ENCODE data around the gene SERPINB5. TPM values are rescaled to one million over a fixed set of nuclear protein-coding genes. Genes with fewer than 3 reads are reported as not detected.

The SERPINB5 gene
- not detected in 2 replicates for total RNA-seq
- long read RNA-seq, result 0 reads

DNA sequence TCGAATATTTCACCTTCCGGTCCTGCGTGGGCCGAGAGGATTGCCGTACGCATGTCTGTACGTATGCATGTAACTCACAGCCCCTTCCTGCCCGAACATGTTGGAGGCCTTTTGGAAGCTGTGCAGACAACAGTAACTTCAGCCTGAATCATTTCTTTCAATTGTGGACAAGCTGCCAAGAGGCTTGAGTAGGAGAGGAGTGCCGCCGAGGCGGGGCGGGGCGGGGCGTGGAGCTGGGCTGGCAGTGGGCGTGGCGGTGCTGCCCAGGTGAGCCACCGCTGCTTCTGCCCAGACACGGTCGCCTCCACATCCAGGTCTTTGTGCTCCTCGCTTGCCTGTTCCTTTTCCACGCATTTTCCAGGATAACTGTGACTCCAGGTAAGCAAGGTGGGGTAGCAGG lies at the start of gene SERPINB5:
TSS of gene SERPINB5 (plus strand) at position 291 of the 400 bp plus-strand sequence. CDS start 7,471 bp downstream, outside the sequence.
- no peak within 1 kb of the TSS for H3K4me3 Mint-ChIP-seq
- TF ChIP-seq, protein P1, sequence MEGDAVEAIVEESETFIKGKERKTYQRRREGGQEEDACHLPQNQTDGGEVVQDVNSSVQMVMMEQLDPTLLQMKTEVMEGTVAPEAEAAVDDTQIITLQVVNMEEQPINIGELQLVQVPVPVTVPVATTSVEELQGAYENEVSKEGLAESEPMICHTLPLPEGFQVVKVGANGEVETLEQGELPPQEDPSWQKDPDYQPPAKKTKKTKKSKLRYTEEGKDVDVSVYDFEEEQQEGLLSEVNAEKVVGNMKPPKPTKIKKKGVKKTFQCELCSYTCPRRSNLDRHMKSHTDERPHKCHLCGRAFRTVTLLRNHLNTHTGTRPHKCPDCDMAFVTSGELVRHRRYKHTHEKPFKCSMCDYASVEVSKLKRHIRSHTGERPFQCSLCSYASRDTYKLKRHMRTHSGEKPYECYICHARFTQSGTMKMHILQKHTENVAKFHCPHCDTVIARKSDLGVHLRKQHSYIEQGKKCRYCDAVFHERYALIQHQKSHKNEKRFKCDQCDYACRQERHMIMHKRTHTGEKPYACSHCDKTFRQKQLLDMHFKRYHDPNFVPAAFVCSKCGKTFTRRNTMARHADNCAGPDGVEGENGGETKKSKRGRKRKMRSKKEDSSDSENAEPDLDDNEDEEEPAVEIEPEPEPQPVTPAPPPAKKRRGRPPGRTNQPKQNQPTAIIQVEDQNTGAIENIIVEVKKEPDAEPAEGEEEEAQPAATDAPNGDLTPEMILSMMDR (conservative IDR thresholded peaks at IDR 0.05), result no peak
- peaks cover 4% of the 10 kb centered on the region for H3K4me1 Mint-ChIP-seq
- no peaks in the 10 kb centered on the region for H3K36me3 Mint-ChIP-seq (ENCODE audit: low read depth)
- no peaks in the 10 kb centered on the region for H3K9me3 Mint-ChIP-seq
- H3K27me3 Mint-ChIP-seq (ENCODE audit: low read depth), result no peaks in the 10 kb centered on the region
- DNase-seq (ENCODE audit: low read depth, low spot score), result no peak
- H3K27ac Mint-ChIP-seq (ENCODE audit: unreplicated experiment), result no peak within 1 kb of the TSS

GRCh38 chr18:63427558-63427957 lies 49.2 kb upstream of the SERPINB5 start:
- no peak overlapping the region for H3K4me3 Mint-ChIP-seq
- H3K27ac Mint-ChIP-seq (ENCODE audit: unreplicated experiment), result no peak overlapping the region
- H3K9me3 Mint-ChIP-seq, result no peaks in the 10 kb centered on the region
- H3K4me1 Mint-ChIP-seq, result peaks cover 12% of the 10 kb centered on the region
- peaks cover 55% of the 10 kb centered on the region for H3K27me3 Mint-ChIP-seq (ENCODE audit: low read depth)
- no peak for DNase-seq (ENCODE audit: low read depth, low spot score)
- no peaks in the 10 kb centered on the region for H3K36me3 Mint-ChIP-seq (ENCODE audit: low read depth)
- TF ChIP-seq, protein P1 (conservative IDR thresholded peaks at IDR 0.05), result no peak

- no peaks in the 10 kb centered on the region for H3K36me3 Mint-ChIP-seq (ENCODE audit: low read depth)
- TF ChIP-seq, protein P1 (conservative IDR thresholded peaks at IDR 0.05), result no peak
- peaks cover 83% of the 10 kb centered on the region for H3K27me3 Mint-ChIP-seq (ENCODE audit: low read depth)
- H3K4me3 Mint-ChIP-seq, result no peak overlapping the region
- H3K9me3 Mint-ChIP-seq, result no peaks in the 10 kb centered on the region
- H3K4me1 Mint-ChIP-seq, result no peaks in the 10 kb centered on the region
- DNase-seq (ENCODE audit: low read depth, low spot score), result no peak
- no peak overlapping the region for H3K27ac Mint-ChIP-seq (ENCODE audit: unreplicated experiment)
Observed at GRCh38 chr18:63430526-63430925, 46.2 kb upstream of the SERPINB5 start.

DNA sequence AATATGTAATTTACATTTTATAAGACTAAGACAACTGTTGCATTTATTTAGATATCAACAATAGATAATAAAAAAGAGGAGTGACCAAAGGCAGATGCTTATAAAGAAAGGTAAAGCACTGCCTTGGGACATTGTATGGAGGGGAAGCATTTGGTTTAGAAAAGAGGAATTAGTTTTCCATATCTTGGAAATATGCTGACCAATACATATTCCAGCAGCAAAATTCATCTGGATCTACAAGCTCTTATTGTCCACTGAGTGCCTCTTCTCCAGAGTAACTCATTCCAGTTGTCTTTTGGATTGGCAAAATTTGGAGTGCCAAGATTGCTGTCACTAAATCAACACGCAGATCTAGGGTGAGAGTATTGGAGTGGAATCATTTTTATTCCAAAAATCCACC lies 45.6 kb upstream of the SERPINB5 start:
- no peak overlapping the region for H3K27ac Mint-ChIP-seq (ENCODE audit: unreplicated experiment)
- H3K4me3 Mint-ChIP-seq, result no peak overlapping the region
- no peaks in the 10 kb centered on the region for H3K4me1 Mint-ChIP-seq
- H3K36me3 Mint-ChIP-seq (ENCODE audit: low read depth), result no peaks in the 10 kb centered on the region
- H3K27me3 Mint-ChIP-seq (ENCODE audit: low read depth), result peaks cover 81% of the 10 kb centered on the region
- no peak for DNase-seq (ENCODE audit: low read depth, low spot score)
- TF ChIP-seq, protein P1 (conservative IDR thresholded peaks at IDR 0.05), result no peak
- no peaks in the 10 kb centered on the region for H3K9me3 Mint-ChIP-seq

DNA sequence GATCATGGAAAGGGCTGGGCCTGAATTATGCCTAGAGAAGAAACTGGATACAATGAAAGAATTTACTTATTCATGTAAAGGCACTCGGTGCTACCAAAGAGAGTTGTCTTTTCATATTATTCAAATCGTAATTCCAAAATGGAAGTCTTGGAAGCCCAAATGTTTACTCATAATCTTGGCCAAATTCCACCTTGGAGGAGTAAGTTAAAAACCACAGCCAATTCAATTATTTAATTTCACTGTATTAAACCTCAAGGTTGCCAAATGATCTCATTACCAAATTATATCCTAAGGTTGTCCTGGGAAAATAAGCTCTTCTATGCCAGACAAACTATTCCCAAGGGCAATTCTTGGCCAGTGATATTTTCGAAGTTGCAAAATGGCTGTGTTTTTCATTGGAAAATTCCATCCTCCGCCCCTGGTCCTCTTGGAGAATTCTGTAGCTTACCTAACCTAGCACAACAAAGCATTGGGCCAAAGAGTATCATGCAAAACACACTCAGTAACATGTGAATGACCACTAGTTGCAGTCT lies 43.4 kb upstream of the SERPINB5 start:
- DNase-seq (ENCODE audit: low read depth, low spot score), result no peak
- H3K9me3 Mint-ChIP-seq, result no peaks in the 10 kb centered on the region
- TF ChIP-seq, protein P1 (conservative IDR thresholded peaks at IDR 0.05), result no peak
- H3K36me3 Mint-ChIP-seq (ENCODE audit: low read depth), result no peaks in the 10 kb centered on the region
- no peak overlapping the region for H3K27ac Mint-ChIP-seq (ENCODE audit: unreplicated experiment)
- H3K27me3 Mint-ChIP-seq (ENCODE audit: low read depth), result peaks cover 72% of the 10 kb centered on the region
- H3K4me3 Mint-ChIP-seq, result no peak overlapping the region
- H3K4me1 Mint-ChIP-seq, result no peaks in the 10 kb centered on the region

Measured in neural crest cell (in vitro differentiated cells).